CD4-positive, alpha-beta T cell (primary cell): Measurements from ENCODE around the gene RGS10. TPM values are rescaled to one million over a fixed set of nuclear protein-coding genes. Genes with fewer than 3 reads are reported as not detected.

Source experiments
- ATAC-seq: fragments of 200-7000 bp; cut with Tn5 transposase; one replicate; pipeline ENCODE4 v1.10.0; 2022; ENCODE audit warnings: mild to moderate bottlenecking; ENCODE audit not compliant: poor library complexity
- CTCF ChIA-PET: fragments of 350-600 bp; sonication (Branson Sonifier 250); formaldehyde crosslinking; loops from one replicate; lab custom pipeline; 2021; ENCODE audit warnings: antibody characterized with exemption, inconsistent platforms; lab: Charles Lee
- POLR2A ChIA-PET: fragments of 350-600 bp; sonication (Branson Sonifier 250); formaldehyde crosslinking; loops from one replicate; lab custom pipeline; 2021; ENCODE audit warnings: antibody characterized with exemption, inconsistent platforms; lab: Charles Lee
- DNase-seq, 14 experiments: peaks; one replicate each; pipeline ENCODE4 v3.0.0-alpha.2; 2013 to 2020; ENCODE audit warnings: mixed read lengths in 2 of 14
- H3K27ac ChIP-seq, 2 donors: one replicate each; pipeline versions ENCODE4 v1.5.1 to v1.7.0; 2013; ENCODE audit warnings: low read length in 2 of 2, low read depth in 1 of 2, mild to moderate bottlenecking in 1 of 2
- H3K27me3 ChIP-seq, 2 experiments: 1 replicate in 1 of 2; 2 replicates in 1 of 2; pipeline versions ENCODE4 v1.6.1 to v1.7.0; 2013; ENCODE audit warnings: low read length in 2 of 2, control low read depth in 1 of 2, mild to moderate bottlenecking in 1 of 2, moderate library complexity in 1 of 2; ENCODE audit not compliant: insufficient read depth in 2 of 2, control insufficient read depth in 1 of 2
- H3K36me3 ChIP-seq: one replicate; pipeline ENCODE4 v1.6.1; 2013; ENCODE audit warnings: low read length, control low read depth; ENCODE audit not compliant: insufficient read depth
- H3K4me1 ChIP-seq: one replicate; pipeline ENCODE4 v1.6.1; 2013; ENCODE audit warnings: low read length, control low read depth; ENCODE audit not compliant: insufficient read depth
- H3K4me3 ChIP-seq: one replicate; pipeline ENCODE4 v1.5.1; 2013; ENCODE audit warnings: mild to moderate bottlenecking, low read length, moderate library complexity
- H3K9me3 ChIP-seq, 2 experiments: 1 replicate in 1 of 2; 2 replicates in 1 of 2; pipeline versions ENCODE4 v1.6.1 to v1.7.0; 2013; ENCODE audit warnings: low read length in 2 of 2, mild to moderate bottlenecking in 2 of 2, control low read depth in 1 of 2, moderate library complexity in 1 of 2; ENCODE audit not compliant: control insufficient read depth in 1 of 2, insufficient read depth in 1 of 2
- H3K27ac Mint-ChIP-seq: one replicate; pipeline ENCODE4 v1.8.0; 2020; ENCODE audit warnings: mixed read lengths
- H3K27me3 Mint-ChIP-seq: one replicate; pipeline ENCODE4 v1.8.0; 2021; ENCODE audit warnings: mixed read lengths
- H3K36me3 Mint-ChIP-seq: one replicate; pipeline ENCODE4 v1.8.0; 2021; ENCODE audit warnings: low read depth, mixed read lengths
- H3K4me1 Mint-ChIP-seq: one replicate; pipeline ENCODE4 v1.8.0; 2021; ENCODE audit warnings: low read depth, mixed read lengths
- H3K4me3 Mint-ChIP-seq: one replicate; pipeline ENCODE4 v1.8.0; 2020; ENCODE audit warnings: mild to moderate bottlenecking, mixed read lengths
- H3K9me3 Mint-ChIP-seq: one replicate; pipeline ENCODE4 v1.8.0; 2020; ENCODE audit warnings: mixed read lengths
- intact Hi-C, 2 experiments: fragments of 100-400 bp; cut with DNase I in 1 of 2; cut with micrococcal nuclease in 1 of 2; formaldehyde crosslinking; loops; one replicate each; pipeline versions ENCODE4 v1.15.1 to v1.9.0; 2023 to 2025; cut with DNase I, micrococcal nuclease
- total RNA-seq, 174 experiments: library from RNA in 2 of 174; stranded (reverse) in 2 of 174; gene quantifications; one replicate each; pipeline ENCODE4 v1.2.3 and lab custom pipeline; 2021 to 2026
- TF ChIP-seq, protein P1 (sequence below): fragments of 200-600 bp; IDR thresholded peaks from one replicate; pipeline ENCODE4 v1.8.0; 2022; ENCODE audit warnings: antibody characterized with exemption, mild to moderate bottlenecking

The RGS10 gene
- total RNA-seq, 2 experiments from 2014 or later: 132 to 134 TPM

GRCh38 chr10:119505588-119506315 is 36.8 kb downstream of the RGS10 start:
- Histone ChIP-seq H3K27me3 (no peaks in the 10 kb centered on the region), H3K27ac (peak overlapping the region; percentile 11 to 48), H3K9me3 (no peaks in the 10 kb centered on the region), H3K4me3 (no peak overlapping the region), H3K4me1 (peaks cover 78% of the 10 kb centered on the region), H3K36me3 (peaks cover 46% of the 10 kb centered on the region)
- Mint-ChIP-seq H3K27ac (peak overlapping the region; percentile 99), H3K9me3 (no peaks in the 10 kb centered on the region), H3K36me3 (peaks cover 88% of the 10 kb centered on the region), H3K27me3 (no peaks in the 10 kb centered on the region), H3K4me1 (peaks cover 80% of the 10 kb centered on the region), H3K4me3 (peak overlapping the region; percentile 73)
- ChIA-PET CTCF (interaction anchor here (0.7 to 0.9 kb wide), 3 partner anchors 9 to 401 kb away, joined by 3 read pairs; no protein-coding TSS in a partner anchor), POLR2A (interaction anchor here (0.7 to 2.1 kb wide), 7 partner anchors 11 to 367 kb away, joined by 3 to 16 read pairs (median 4); partner anchors contain the start of genes GRK5, MCMBP and RGS10)
- intact Hi-C loops: loop anchor here in 1 of 2 experiments (10.0 kb wide), 1 partner anchor 149 kb away; the partner anchor contains the start of gene BAG3
- TF ChIP-seq, protein P1, sequence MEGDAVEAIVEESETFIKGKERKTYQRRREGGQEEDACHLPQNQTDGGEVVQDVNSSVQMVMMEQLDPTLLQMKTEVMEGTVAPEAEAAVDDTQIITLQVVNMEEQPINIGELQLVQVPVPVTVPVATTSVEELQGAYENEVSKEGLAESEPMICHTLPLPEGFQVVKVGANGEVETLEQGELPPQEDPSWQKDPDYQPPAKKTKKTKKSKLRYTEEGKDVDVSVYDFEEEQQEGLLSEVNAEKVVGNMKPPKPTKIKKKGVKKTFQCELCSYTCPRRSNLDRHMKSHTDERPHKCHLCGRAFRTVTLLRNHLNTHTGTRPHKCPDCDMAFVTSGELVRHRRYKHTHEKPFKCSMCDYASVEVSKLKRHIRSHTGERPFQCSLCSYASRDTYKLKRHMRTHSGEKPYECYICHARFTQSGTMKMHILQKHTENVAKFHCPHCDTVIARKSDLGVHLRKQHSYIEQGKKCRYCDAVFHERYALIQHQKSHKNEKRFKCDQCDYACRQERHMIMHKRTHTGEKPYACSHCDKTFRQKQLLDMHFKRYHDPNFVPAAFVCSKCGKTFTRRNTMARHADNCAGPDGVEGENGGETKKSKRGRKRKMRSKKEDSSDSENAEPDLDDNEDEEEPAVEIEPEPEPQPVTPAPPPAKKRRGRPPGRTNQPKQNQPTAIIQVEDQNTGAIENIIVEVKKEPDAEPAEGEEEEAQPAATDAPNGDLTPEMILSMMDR: no peak
- DNase-seq (peak in 3 of 14 experiments; percentile 42 to 48 (median 43)), ATAC-seq (no peak)

- peak overlapping the region; percentile 73 for H3K4me3 Mint-ChIP-seq
- CTCF ChIA-PET: interaction anchor here (0.7 to 0.9 kb wide), 3 partner anchors 10 to 401 kb away, joined by 3 read pairs; no protein-coding TSS in a partner anchor
Observed at GRCh38 chr10:119505131-119505551, 37.4 kb downstream of the RGS10 start.

DNA sequence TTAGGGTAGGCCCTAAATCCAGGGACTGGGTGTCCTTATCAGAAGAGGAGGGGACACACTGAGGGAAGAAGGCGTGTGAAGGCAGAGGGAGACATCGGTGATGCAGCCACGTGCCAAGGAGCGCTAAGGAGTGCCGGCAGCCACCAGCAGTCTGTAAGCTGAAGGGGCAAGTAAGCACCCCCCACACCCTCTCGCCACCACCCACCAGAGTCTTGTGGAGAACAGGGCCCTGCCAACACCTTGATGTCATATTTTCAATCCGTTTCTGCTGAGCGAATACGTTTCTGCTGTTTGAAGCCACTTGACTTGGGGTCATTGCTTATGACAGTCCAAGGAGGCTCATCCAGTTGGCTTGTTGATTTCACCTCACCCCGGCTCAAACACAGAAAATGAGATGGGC is 37.9 kb downstream of the RGS10 start:
- peaks cover 86% of the 10 kb centered on the region for H3K36me3 Mint-ChIP-seq
- ATAC-seq (no peak), DNase-seq (peak in 1 of 14 experiments; percentile 23)
- H3K4me1 ChIP-seq: peaks cover 79% of the 10 kb centered on the region
- intact Hi-C loops: loop anchor here (5.0 to 10.0 kb wide), 3 partner anchors 38 to 150 kb away; partner anchors contain the start of genes BAG3 (in 1 of the 2), RGS10 (in 1 of the 2) and TIAL1 (in 1 of the 2)
- ChIA-PET POLR2A (interaction anchor here (0.6 to 2.1 kb wide), 5 partner anchors 13 to 409 kb away, joined by 3 to 16 read pairs (median 4); partner anchors contain the start of genes MCMBP and RGS10), CTCF (interaction anchor here (0.9 kb wide), 2 partner anchors 11 to 60 kb away, joined by 3 read pairs; no protein-coding TSS in a partner anchor)
- peak overlapping the region; percentile 99 for H3K27ac Mint-ChIP-seq
- no peak overlapping the region for H3K4me3 ChIP-seq
- H3K9me3 Mint-ChIP-seq: no peaks in the 10 kb centered on the region
- H3K4me3 Mint-ChIP-seq: peak overlapping the region; percentile 73
- no peaks in the 10 kb centered on the region for H3K9me3 ChIP-seq
- peak overlapping the region in 1 of 2 donors; percentile 62 for H3K27ac ChIP-seq
- peaks cover 82% of the 10 kb centered on the region for H3K4me1 Mint-ChIP-seq
- H3K27me3 Mint-ChIP-seq: no peaks in the 10 kb centered on the region
- H3K36me3 ChIP-seq: peaks cover 39% of the 10 kb centered on the region
- TF ChIP-seq, protein P1: no peak
- H3K27me3 ChIP-seq: no peaks in the 10 kb centered on the region

More at GRCh38 chr10:119505131-119505551, 37.4 kb downstream of the RGS10 start:
- H3K27me3 ChIP-seq: no peaks in the 10 kb centered on the region
- peak in 4 of 14 experiments; percentile 15 to 54 (median 50) for DNase-seq
- H3K4me1 Mint-ChIP-seq: peaks cover 80% of the 10 kb centered on the region
- no peaks in the 10 kb centered on the region for H3K9me3 Mint-ChIP-seq
- POLR2A ChIA-PET: interaction anchor here (0.6 to 2.1 kb wide), 7 partner anchors 12 to 409 kb away, joined by 3 to 16 read pairs (median 4); partner anchors contain the start of genes GRK5, MCMBP and RGS10
- no peaks in the 10 kb centered on the region for H3K27me3 Mint-ChIP-seq
- TF ChIP-seq, protein P1: no peak
- intact Hi-C loops: loop anchor here in 1 of 2 experiments (10.0 kb wide), 1 partner anchor 150 kb away; the partner anchor contains the start of gene BAG3
- no peak for ATAC-seq
- no peaks in the 10 kb centered on the region for H3K9me3 ChIP-seq
- H3K27ac ChIP-seq: peak overlapping the region in 1 of 2 donors; percentile 62
- no peak overlapping the region for H3K4me3 ChIP-seq
- H3K36me3 ChIP-seq: peaks cover 42% of the 10 kb centered on the region
- H3K4me1 ChIP-seq: peaks cover 78% of the 10 kb centered on the region
- peak overlapping the region; percentile 99 for H3K27ac Mint-ChIP-seq
- H3K36me3 Mint-ChIP-seq: peaks cover 87% of the 10 kb centered on the region
